Right lobe of liver (tissue), 6 donors: ENCODE results near the gene SLC5A9. TPM values are rescaled to one million over a fixed set of nuclear protein-coding genes. Genes with fewer than 3 reads are reported as not detected.
"Not testable (repeated sequence)": the region's sequence is repeated elsewhere in the genome, so short reads cannot be mapped to it uniquely, and the experiment has no call there.

Source experiments
- ATAC-seq, 4 donors: fragments of 200-7000 bp; cut with Tn5 transposase; one replicate each; pipeline ENCODE4 v1.9.1; 2020; ENCODE audit warnings: mild to moderate bottlenecking in 4 of 4, moderate library complexity in 4 of 4
- DNase-seq, 3 donors: peaks; one replicate each; pipeline ENCODE4 v3.0.0-alpha.2; 2020
- H3K27ac ChIP-seq, 3 donors: fragments of 200-600 bp; one replicate each; pipeline ENCODE4 v1.8.0; 2022
- H3K27me3 ChIP-seq, 2 donors: fragments of 200-600 bp; one replicate each; pipeline ENCODE4 v1.8.0; 2022
- H3K36me3 ChIP-seq, 4 donors: fragments of 200-600 bp; sonication (generic) in 1 of 4; one replicate each; pipeline versions ENCODE4 v1.5.1 to v1.8.0; 2017 to 2022; ENCODE audit warnings: control low read depth in 1 of 4
- H3K4me1 ChIP-seq, 4 donors: fragments of 200-600 bp; sonication (generic) in 1 of 4; one replicate each; pipeline versions ENCODE4 v1.5.1 to v1.8.0; 2017 to 2022; ENCODE audit warnings: control low read depth in 1 of 4
- H3K4me3 ChIP-seq, 3 donors: fragments of 200-600 bp; one replicate each; pipeline ENCODE4 v1.8.0; 2022
- H3K9me3 ChIP-seq, 4 donors: fragments of 200-600 bp; sonication (generic) in 1 of 4; one replicate each; pipeline versions ENCODE4 v1.5.1 to v1.8.0; 2017 to 2022; ENCODE audit warnings: control low read depth in 1 of 4
- POLR2A ChIP-seq: fragments of 450-650 bp; IDR thresholded peaks from one replicate; pipeline ENCODE4 v1.6.1; 2017; ENCODE audit warnings: antibody characterized with exemption, mild to moderate bottlenecking
- WGBS: methylation state at CpG from one replicate; pipeline ENCODE4 v1.1.6; 2018; ENCODE audit warnings: low coverage, low lambda C conversion rate; ENCODE audit not compliant: insufficient coverage; ENCODE audit errors: missing lambda C conversion rate; 5-methylcytosine and 5-hydroxymethylcytosine counted together
- intact Hi-C, 2 donors: fragments of 100-400 bp; cut with DNase I; formaldehyde crosslinking; loops; one replicate each; pipeline versions ENCODE4 v1.11.2 to v1.14.1; 2022
- total RNA-seq, 6 experiments: library from RNA; depleted of rRNA in 2 of 6; stranded (reverse); fragments of >200 nt in 2 of 6; fragmentation: NEBNext Ultra II Directional in 3 of 6; extraction: Animal tissue kit (Norgen Biotek cat#: 25700) in 3 of 6; gene quantifications; one replicate each; pipeline versions ENCODE4 v1.1.0 to v1.2.4, GENCODE V29; 2016 to 2023
- TF ChIP-seq, protein P1 (sequence below), 4 donors: fragments of 200-600 bp in 3 of 4; fragments of 450-650 bp in 1 of 4; IDR thresholded peaks; one replicate each; pipeline versions ENCODE4 v1.5.1 to v1.8.0; 2016 to 2022; ENCODE audit warnings: antibody characterized with exemption in 4 of 4, mild to moderate bottlenecking in 2 of 4
- donor health status: DM: no; HTN: yes; CAD: no.
- donor health status: DM: no; HTN: no; CAD: no.
- donor health status: DM: no; HTN: no; CAD: no.
- donor health status: DM: no; HTN: yes; CAD: no.
- donor health status: DM: no; HTN: yes; CAD: no.

Gene SLC5A9
- total RNA-seq, 6 experiments from 2014 or later: 8.5 to 16.9 (median 11.8) TPM

DNA sequence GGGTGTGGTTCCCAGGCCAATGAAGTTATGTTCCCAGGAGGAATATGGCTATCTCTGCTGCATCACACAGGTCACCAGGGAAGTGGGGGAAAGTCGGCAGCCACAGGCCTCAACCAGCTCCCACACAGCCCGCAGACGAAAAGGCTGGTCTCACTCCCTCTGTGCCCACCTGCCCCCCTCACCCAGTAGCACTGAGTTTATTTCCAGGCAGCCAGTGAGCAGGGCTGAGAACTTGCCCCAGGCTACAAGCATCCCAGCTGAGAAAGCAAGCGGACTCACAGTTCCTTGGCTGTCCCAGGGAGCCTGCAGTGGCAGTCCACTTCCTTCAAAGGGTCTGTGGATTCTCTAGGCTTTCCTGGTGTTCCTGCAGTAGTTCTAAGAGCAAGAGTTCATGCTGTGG is 68.9 kb downstream of the SLC5A9 start:
- intact Hi-C loops: no loop called here
- TF ChIP-seq, protein P1, sequence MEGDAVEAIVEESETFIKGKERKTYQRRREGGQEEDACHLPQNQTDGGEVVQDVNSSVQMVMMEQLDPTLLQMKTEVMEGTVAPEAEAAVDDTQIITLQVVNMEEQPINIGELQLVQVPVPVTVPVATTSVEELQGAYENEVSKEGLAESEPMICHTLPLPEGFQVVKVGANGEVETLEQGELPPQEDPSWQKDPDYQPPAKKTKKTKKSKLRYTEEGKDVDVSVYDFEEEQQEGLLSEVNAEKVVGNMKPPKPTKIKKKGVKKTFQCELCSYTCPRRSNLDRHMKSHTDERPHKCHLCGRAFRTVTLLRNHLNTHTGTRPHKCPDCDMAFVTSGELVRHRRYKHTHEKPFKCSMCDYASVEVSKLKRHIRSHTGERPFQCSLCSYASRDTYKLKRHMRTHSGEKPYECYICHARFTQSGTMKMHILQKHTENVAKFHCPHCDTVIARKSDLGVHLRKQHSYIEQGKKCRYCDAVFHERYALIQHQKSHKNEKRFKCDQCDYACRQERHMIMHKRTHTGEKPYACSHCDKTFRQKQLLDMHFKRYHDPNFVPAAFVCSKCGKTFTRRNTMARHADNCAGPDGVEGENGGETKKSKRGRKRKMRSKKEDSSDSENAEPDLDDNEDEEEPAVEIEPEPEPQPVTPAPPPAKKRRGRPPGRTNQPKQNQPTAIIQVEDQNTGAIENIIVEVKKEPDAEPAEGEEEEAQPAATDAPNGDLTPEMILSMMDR (IDR thresholded peaks at IDR 0.05): no peak
- TF ChIP-seq POLR2A: no peak
- WGBS: no CpG with 5 or more reads among the region's 4 CpGs
- DNase-seq (peak in 1 of 3 donors; percentile 36), ATAC-seq (no peak)
- no peak overlapping the region for H3K4me3 ChIP-seq
- no peaks in the 10 kb centered on the region for H3K27me3 ChIP-seq
- H3K4me1 ChIP-seq: no peaks in the 10 kb centered on the region
- no peak overlapping the region for H3K27ac ChIP-seq
- H3K36me3 ChIP-seq: no peaks in the 10 kb centered on the region
- no peaks in the 10 kb centered on the region for H3K9me3 ChIP-seq

DNA sequence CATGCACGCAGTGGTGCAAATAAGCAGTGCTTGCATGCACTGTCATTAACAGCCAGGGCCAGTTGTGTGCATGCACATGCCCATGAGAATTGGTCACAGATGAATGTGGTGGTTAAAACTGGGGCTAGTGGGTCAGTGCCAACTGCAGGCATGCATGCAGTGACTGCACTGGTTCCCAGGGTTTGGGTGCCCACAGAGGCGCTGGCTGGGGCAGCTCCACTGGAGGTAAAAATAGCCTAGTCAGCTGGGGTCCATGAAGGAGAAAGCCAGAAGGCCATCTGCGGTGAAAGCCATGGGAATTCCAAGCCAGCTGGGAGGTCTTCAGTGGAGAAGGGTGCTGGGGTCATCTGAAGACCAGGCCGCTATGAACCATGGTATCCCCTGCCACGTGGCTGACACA is 70.2 kb downstream of the SLC5A9 start:
- Histone ChIP-seq H3K36me3 (no peaks in the 10 kb centered on the region), H3K4me3 (no peak overlapping the region), H3K27ac (no peak overlapping the region), H3K27me3 (no peaks in the 10 kb centered on the region), H3K9me3 (no peaks in the 10 kb centered on the region), H3K4me1 (no peaks in the 10 kb centered on the region)
- intact Hi-C loops: no loop called here
- TF ChIP-seq, protein P1 (IDR thresholded peaks at IDR 0.05): no peak
- no peak for TF ChIP-seq POLR2A
- DNase-seq: peak in 1 of 3 donors; percentile 34
- ATAC-seq: no peak
- WGBS: no CpG with 5 or more reads among the region's 5 CpGs

DNA sequence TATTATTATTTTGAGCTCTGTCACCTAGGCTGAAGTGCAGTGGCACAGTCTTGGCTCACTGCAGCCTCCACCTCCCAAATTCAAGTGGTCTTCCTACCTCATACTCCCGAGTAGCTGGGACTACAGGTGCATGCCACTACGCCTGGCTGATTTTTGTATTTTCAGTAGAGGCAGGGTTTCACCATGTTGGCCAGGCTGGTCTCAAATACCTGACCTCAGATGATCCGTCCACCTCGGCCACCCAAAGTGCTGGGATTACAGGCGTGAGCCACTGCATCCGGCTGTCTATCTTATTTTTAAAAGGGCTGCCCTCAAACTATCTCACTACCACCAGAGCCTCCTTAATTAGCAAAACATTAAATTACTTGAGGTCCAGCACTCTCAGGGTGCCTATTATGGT is 71.6 kb downstream of the SLC5A9 start:
- 75% methylated on average over 6 of the region's 6 CpGs for WGBS
- H3K27me3 ChIP-seq, DNase-seq, H3K36me3 ChIP-seq, H3K4me3 ChIP-seq, H3K9me3 ChIP-seq, ATAC-seq, H3K27ac ChIP-seq, intact Hi-C loops, H3K4me1 ChIP-seq: not testable (repeated sequence)

DNA sequence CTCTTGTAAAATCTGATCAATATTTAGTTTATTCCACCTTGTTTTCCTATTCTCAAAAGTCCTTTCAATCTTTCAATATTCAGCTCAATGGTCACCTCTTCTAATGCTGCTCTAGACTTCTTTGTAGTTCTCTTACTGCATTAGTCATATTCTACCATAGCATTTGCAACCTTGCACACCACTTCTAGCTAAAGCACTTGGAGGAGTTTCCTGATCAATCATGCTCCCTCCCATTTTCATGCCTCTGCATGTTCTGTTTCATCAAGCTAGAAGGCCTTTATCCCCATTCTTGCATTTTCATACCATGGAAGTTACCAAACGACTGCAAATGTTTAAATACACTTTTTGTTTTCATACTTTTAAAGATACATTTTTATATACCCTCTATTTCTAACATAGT is 72.1 kb downstream of the SLC5A9 start:
- DNase-seq (no peak), ATAC-seq (no peak)
- TF ChIP-seq POLR2A: no peak
- TF ChIP-seq, protein P1 (IDR thresholded peaks at IDR 0.05): no peak
- Histone ChIP-seq H3K4me1 (no peaks in the 10 kb centered on the region), H3K27ac (no peak overlapping the region), H3K36me3 (no peaks in the 10 kb centered on the region), H3K9me3 (no peaks in the 10 kb centered on the region), H3K27me3 (no peaks in the 10 kb centered on the region), H3K4me3 (no peak overlapping the region)
- 78% methylated on average over 1 of the region's 1 CpG for whole genome bisulfite sequencing
- intact Hi-C loops: no loop called here

Other genes with a start within 250 kb of the SLC5A9 start
- gene TRABD2B, start 225.3 kb upstream of the SLC5A9 start, total RNA-seq: 1 to 10 TPM in 3 of 6 experiments, under 1 TPM in 3; 0.55 to 9.5 (median 1.8) TPM
- 1 to 10 TPM; 2.5 to 8.4 (median 4.5) TPM for gene SPATA6, start 249.5 kb downstream of the SLC5A9 start, total RNA-seq